CD4-positive, alpha-beta T cell treated with Interleukin-17A for 1 hour (primary cell): ENCODE measurements around the gene WBP1L.
A peak's percentile ranks its signal among the peaks of the same experiment; 100 is the strongest.

Experiments
- DNase-seq: peaks from one replicate; pipeline ENCODE4 v3.0.0-alpha.2; 2020

The WBP1L gene

DNA sequence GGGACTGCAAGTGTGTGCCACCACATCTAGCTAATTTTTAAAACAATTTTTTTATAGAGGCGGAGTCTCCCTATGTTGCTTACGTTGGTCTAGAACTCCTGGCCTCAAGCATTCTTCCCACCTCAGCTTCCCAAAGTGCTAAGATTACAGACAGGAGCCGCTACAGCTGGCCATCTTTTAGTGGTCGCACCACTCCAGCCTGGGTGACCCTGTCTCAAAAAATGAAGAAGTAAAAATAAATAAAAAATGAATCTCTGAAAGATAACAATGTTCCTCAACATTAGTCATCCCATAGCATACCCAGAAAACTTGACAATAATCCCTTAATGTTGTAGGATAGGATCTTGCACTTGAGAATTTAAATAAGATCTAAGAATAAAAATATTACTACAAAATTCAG lies 18.2 kb downstream of the WBP1L start:
- DNase-seq = no peak

DNA sequence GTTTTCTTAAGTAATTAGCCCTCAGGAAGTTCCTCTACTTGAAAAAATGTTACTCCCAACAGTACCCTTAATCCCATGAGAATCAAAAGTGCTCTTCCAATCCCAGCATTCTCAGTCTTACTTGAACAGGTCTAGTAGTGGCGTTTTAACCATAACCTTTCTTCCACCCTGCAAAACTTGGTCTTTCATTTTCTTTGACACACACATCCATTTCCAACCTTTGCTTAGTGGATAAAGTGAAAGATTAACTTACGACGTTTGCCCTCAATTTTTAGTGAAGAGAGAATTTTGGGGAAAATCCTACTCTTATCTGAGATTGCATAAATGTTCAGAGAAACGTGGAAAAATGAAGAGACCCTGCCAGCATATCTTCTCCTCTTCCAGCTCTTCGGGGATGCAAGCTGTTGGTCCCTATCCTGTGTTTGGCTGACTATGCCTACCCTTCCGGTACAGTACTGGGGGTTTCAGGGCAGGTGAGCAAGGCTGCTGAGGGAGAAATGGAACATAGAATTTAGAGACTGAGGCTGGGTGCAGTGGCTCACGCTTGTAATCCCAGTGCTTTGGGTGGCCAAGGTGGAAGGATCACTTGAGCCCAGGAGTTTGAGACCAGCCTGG lies 18.8 kb downstream of the WBP1L start:
- no peak for DNase-seq

DNA sequence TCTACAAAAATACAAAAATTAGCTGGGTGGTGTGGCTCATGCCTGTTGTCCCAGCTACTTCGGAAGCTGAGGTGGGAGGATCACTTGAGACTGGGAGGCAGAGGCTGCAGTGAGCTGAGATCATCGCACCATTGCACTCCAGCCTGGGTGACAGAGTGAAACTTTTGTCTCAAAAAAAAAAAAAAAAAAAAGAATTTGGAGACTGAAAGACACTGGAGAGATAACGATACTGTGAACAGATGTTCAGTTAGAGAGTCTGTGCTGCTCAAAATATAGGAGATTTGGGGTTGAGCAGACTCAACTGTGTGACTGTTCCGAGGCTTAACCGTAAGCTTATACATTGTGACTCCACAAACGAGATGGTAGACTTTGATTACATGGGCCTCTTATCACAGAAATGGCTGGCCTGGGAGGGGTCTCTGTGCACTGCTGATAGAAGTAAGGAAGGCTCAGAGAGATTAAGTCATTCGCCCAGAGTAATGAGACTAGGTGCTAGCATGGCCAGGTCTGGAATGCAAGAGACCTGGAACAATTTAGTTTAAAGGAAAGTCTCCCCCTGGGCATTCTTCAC lies 19.4 kb downstream of the WBP1L start:
- DNase-seq = no peak

DNA sequence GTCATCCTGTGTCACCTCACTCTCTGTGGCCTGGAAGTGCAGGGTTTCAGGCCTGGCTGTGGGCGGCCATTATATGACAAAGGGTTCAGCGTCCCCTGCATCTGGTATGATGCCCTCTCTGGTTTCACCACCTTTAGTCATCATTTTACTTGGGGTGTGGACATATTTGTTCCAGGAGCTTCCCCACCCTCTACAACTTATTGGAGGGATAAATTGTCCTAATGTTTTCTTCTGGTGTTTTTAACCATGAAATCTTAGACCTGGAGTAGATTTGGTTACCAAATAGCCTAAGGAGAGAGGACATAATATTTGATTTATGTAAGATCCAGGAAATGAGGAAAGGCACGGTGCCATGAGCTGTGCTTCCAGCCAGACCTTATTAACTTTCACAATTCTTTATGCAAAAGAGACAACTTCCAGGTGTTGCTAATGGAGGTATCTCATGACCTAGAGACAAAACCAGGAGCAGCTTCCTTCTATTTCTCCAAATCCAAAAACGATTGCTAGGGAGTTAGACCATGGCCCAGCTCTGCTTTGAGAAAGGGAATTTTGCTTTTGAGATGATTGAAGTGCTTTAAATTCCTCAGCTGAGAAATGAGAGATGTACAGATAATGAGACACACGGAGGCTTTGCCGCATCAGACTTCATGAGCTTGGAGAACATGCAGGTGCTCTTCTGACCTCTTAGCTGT lies 20.9 kb downstream of the WBP1L start:
- no peak for DNase-seq

DNA sequence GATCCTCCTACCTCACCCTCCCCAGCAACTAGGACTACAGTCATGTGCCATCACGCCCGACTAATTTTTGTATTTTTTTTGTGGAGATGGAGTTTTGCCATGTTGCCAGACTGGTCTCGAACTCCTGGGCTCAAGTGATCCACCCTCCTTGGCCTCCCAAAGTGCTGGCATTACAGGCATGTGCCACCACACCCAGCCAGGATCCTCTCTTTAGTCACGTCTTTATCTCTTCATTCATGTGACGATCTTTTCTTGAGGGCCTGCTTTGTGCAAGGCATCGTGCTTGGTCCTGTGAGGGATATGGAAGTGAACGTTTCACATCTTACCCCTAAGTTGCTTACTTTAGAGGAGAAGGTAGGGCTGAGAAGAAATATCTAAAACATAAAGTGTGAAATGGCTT lies 21.6 kb downstream of the WBP1L start:
- DNase-seq = no peak

DNA sequence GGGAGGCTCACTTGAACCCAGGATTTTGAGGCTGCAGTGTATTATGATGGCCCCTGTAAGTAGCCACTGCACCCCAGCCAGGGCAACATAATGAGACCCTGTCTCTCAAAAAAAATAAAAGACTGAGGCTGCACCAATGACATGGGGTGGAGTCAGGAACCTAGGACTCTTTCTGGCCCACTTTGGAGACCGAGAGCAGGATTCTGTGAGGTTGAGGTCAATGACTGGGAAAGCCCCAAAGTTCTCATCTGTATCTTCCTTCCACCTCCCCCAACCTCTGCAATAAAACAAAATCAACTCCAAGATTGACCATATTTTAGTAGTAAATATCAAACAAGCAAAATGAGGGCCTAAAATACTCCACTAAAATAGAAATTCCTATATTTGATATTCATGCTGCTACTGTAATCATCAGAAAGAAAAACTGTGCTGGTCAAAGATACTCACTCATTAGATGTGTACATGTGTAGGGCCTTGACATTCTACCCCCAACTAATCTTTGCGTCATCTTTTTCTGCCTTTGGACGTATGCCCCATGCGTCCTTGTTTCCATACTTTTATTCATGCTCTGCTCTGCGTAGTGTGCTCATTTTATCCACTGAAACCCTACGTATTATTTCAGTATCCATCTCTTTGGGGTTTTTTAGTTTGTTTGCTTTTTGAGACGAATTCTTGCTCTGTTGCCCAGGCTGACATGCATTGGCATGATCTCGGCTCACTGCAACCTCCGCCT lies 23.8 kb downstream of the WBP1L start:
- no peak for DNase-seq

DNA sequence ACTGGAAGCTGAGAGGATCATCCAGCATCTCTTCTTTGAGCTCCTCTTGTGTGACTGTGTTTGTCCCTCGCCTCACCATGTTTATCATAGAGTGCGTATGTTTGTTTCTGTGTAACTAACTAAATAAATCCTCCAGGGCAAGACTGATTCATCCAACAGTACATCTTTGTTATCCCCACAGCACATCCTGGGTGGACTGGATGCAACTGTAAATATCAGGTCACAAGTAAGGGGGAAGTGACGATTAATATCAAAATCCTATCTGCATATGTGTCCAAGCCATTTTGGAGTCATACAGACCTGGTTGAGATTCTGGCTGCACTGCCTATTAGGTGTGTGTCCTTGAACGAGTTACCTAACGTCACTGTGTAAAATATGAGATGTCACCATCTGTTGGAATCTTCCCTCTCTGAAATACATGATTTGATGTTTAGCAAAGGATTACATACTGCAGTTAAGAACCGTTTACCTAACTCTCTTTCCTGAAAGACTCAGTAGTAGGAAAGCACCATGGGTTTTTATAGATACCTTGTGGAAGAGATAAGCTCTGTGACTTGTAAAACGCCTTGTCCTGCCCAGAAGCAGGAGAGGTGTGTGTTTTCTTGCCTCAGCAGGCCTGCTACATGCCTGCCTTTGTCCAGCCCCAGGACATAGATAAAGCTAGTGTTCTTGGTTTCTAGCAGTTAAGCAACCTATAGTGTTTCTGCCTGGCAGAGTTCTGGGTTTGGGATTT lies 25.8 kb downstream of the WBP1L start:
- no peak for DNase-seq

DNA sequence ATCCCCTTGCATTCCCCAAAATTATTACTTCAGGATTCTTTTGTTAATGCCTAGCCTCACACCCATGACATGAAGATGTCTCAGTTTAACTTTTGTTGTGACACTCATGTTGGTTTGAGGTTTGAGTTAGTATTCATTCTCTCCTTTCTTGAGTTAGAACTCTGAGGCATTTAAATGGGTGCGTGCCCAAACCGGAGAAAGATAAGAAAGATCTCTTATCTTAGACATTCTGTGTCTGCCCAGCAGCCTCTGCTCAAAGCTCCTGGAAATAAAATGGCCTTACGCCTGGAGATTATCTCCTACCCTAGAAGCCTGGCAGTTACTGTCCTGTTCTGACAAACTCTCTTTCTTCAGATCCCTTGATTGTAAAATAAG lies 26.3 kb downstream of the WBP1L start:
- no peak for DNase-seq

DNA sequence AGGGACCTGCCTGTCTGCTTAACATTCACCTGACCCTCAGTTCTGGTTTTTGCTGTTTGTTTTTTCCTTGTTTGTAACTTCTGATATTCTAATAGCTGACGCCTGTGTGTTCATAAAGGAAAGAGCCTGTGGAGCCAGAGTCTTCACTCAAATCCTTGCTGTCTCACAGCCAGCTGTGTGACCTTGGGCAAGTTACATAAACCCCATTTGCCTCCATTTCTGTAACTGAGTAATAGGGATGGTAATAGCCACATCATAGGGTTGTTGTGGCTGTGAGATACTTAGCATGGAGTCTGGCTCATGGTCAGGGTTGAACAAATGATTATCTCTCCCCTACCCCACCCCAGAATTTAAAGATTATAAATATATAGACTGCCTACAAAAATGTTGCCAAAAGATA lies 27.0 kb downstream of the WBP1L start:
- DNase-seq = no peak

DNA sequence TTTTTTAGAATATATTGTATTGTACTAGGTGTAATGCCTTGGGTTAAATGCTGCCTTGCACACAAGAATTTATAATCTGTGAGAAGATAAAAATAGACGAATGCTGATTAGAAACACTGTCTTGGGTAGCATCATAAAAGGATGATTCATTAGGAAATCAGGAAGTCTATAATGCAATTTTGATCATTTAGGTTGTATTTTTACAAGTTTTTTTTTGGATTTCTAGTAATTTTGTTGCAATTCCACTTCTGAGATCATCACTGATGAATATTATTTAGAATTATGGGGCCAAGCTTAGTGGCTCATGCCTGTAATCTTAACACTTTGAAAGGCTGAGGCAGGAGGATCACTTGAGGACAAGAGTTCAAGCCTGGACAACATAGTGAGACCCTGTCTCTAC lies 29.6 kb downstream of the WBP1L start:
- no peak for DNase-seq

DNA sequence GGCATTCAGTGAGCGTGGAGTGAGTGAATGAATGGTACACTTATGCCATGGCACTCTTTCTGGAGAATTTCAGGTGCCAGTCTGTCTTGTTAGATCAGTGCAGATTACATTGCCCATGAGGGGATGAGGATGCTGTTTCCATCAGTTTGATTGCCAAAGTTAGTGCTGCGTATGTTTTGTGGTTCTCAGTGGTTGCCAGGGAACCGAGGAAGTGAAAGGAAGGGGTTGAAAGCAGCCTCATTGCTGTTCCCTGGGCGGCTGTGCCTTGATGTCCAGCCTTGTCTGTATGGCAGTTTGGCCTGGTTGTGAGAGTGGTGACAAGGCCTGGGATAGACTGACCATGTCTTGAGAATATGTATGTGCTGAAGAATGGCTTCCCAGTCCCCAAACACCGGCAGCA lies 30.2 kb downstream of the WBP1L start:
- peak; percentile 38 for DNase-seq

DNA sequence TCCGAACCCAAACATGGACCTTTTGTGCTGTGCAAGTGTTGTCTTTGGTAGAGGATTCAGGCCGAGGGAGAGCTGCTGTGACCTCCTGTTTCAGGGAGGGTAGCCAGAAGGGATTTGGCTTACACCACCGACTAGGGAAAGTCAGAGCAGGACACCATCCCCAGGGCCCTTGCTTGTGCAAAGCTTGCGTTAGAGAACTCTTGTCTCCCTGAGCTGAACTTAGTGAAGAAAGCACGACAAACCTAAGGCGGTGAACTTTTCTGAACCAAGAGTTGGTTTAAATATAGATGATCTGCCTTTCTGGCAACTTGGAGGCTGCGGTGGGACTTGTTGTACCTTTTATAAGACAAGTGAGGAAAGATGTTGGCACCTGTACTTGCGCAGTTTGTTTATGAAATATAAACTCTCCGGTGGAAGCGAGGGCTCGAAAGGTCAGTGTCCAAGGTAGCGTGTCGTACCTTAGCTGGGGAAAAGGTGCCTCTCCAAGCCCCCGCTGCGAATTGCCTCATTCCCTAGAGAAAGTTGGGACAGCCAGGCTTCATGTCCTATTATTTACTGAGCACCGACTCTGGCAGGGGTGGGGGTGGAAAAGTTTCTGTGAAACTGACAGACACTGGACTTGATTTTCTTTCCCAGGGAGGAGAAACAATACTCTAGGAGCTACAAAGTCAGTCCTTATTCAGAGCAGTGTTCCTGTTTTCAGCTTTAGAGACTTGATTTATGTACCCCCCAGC lies 31.6 kb downstream of the WBP1L start:
- DNase-seq = no peak

DNA sequence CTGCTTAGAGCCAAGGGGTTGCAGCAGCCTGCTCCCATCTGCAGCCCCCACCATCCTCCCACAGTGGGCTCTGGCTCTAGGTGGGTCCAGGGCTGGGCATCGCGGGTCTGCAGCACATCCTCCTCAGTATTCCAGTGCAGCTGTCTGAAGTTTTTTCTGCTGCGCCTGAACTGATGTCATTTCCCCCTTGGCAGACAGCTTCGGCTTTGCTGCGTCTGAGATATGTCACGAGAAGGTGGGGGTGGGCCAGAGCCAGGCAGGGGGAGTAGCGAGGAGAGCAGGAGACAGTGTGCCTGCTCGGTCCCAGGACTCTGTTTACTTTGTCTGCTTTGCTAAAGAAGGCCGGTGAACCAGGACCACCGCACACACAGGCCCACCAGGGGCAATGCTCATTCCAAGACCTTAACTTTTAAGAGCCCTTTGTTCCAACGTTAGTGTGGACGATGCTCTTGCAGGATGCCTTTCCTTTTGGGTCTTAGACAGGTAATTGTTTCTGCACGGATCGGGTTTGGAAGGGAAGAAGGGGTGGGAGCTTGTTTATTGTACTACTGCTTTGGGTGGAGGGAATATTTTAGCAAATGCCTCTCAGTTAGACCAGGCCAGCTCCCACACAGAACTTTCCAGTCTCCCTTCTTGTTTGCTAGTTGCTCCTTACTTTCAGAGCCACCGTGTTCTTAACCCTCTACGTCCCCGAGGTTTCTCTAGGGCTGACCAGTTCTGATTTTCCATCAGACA lies 32.4 kb downstream of the WBP1L start:
- DNase-seq = peak; percentile 23

DNA sequence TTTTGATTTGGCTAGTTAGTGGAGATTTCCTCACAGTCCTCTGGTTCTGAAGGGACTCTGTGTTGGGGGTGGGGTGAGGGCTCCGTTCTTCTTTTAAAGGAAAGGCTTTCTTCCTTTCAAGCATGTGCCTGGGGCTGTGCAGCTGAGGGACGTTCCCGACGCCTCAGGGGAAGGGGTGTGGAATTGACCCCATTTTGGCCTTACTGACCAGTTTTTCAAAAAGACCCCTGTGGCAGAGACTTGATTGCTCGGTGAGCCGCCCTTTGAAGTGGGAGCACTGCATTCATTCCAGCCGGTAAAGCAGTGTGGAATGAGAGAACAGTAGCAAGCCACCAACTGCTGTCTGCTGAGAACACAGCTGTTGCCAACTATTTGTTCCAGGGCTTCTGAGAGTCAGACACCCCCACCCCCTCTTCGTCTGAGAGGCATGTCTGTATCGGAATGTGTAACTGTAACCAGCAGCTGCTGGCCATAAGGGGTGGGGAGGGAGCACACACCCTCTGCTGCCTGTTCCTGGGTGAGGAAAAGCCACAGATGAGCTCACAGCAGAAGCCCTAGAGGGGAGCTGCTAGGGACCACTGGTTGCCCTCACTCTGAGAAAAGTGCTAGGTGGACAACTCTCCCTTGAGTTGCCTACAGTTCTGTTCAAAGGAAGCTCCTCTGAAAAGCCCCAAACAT lies 33.2 kb downstream of the WBP1L start:
- DNase-seq = no peak

DNA sequence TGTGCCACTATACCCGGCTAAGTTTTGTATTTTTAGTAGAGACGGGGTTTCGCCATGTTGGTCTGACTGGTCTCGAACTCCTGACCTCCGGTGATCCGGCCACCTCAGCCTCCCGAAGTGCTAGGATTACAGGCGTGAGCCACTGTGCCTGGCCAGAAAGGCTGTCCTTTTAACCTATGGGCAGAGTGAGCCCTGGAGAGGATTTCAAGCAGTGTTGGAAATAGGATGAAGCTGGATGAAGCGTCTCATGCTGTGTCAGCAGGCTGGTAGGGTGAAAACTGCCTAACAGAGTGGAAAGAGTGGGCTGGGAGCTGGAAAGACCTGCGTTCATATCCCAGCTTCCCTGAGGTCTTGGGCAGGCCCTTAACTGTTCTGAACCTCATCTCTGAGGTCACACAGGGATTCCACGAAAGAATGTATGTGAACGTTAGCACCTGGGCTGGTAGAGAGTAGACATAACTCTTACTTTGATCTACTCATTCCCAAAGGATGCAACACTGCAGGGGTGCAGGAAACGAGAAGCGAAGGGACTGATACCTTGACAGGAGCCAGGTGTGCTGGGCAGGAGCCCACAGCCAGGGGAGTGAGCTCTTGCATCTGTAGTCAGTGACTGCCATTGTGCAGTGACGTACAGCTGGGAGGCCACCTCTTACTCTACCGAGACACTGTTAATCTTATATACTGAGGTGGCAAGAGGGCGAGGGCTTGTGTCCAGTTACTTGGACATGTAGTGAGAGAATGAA lies 34.1 kb downstream of the WBP1L start:
- DNase-seq = no peak

DNA sequence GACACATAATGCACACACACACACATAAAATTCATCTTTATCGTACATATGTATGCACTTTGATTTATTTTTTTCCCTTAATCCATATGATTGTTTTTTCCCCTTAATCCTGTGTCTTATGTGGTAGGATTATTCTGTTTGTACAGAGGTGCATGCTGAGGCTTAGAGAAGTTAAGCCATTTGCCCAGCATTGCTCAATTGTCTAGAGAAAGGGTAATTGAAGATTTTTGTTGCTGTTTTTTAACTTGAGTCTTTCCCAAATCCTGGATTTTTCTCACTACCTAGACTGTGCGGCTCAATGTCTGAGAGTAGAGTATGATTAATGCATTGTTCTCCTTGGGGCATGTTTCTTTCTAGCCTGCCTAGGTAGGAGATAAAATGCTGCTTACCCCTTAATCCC lies 35.0 kb downstream of the WBP1L start:
- DNase-seq = no peak

DNA sequence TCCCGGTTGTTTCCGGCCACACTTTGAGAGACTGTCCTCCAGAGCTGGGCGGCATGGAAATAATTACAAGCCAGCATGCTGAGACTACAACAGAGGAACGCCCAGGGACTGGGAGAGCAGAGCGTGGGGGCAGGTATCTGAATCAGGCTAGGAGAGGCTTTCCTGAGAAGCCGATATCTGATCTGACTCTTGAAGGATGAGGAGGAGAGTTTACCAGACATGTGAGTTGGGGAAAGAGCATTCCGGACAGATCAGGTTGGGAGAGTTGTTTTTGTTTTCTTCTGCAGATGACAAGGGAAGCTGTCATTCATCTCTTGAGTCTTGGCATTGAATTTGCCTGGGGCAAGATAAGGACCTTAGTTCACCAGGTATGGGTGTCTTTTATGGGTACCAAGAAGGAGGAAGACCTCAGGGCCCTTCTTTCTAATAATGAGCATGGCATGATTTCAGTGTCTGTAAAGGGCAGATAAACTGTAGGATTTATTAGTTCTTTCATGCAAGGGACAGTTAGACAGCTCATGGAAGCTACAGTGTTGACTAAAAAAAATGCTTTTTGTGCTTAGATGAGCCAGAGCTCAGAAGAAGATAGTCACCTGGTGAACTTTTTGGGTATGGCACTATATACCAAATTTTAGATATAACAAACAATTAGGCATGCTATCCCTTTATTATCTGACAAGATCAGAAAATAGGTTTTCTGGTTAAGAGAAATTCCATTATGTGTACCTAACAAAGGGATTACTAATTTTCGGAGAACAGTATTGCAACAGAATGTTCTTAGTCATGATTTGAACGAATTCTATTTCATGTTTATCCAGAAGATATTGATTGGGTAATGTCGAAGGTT lies 36.2 kb downstream of the WBP1L start:
- DNase-seq = no peak

DNA sequence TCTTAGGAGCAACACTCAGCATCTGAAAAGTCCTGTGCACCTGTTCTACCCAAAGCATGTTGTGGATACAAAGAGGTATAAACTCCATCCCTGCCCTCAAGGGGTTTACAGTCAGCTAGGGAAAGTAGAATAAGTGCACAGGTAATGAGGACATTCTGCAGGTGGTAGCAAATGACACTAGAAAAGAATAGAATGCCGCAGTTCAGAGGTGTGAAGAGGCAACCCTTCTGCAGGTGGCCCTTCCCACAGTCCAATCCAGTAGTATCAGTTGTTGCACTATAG lies 36.7 kb downstream of the WBP1L start:
- DNase-seq = no peak

DNA sequence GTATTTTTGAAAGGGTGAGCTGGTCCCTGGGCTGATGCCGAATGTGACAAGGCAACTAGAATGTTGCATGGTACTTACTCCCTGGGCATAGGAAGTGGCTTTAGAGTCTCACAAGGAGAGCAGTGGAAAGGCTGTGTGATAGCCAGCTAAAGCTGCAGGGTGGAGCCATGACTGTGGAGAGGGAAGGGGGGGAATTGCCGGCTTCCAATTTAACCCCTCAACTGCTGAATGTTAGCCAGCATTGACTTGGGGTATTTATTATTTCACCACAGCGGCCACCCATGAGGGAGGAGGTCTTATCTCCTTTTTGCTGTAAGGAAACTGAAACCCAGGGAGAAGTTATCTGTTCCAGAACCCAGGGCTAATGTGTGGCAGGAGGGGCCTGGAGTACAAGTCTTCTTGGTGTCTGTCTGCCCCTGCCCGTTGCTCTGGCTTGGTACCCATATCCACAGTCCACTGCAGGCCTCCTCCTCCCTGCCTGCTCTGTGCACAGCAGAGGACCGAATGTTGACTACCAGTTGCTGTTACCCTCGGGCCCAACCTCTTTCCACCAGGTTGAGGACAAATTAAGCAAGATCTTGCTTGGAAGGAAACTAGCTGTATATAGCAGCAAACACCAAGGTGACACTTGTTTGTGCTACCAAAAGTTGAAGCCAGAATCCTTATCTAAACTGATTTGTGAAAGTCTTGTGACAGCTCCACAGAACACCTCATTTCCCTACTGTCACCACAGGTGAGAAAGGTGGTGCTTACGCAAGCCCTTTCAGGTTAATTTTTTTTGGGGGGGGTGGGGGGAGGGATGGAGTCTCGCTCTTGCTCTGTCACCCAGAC lies 37.6 kb downstream of the WBP1L start:
- DNase-seq = no peak
